Duodenal mucosa (tissue), 2 donors: ENCODE data around the gene RXYLT1.

Experiments used
- H3K27ac ChIP-seq: one replicate; pipeline ENCODE4 v1.7.0; 2013; ENCODE audit warnings: low read depth, low read length
- H3K27me3 ChIP-seq, 2 donors: one replicate each; pipeline ENCODE4 v1.7.0; 2013; ENCODE audit warnings: low read length in 2 of 2, control low read depth in 1 of 2; ENCODE audit not compliant: insufficient read depth in 2 of 2, control insufficient read depth in 1 of 2
- H3K36me3 ChIP-seq, 2 donors: one replicate each; pipeline ENCODE4 v1.7.0; 2013; ENCODE audit warnings: low read length in 2 of 2, control low read depth in 1 of 2; ENCODE audit not compliant: insufficient read depth in 2 of 2, control insufficient read depth in 1 of 2
- H3K4me1 ChIP-seq, 2 donors: one replicate each; pipeline ENCODE4 v1.7.0; 2013; ENCODE audit warnings: low read length in 2 of 2, control low read depth in 1 of 2; ENCODE audit not compliant: insufficient read depth in 2 of 2, control insufficient read depth in 1 of 2
- H3K4me3 ChIP-seq, 2 donors: one replicate each; pipeline ENCODE4 v1.7.0; 2013; ENCODE audit warnings: low read length in 2 of 2, low read depth in 1 of 2
- H3K9ac ChIP-seq, 2 donors: one replicate each; pipeline ENCODE4 v1.7.0; 2013; ENCODE audit warnings: low read length in 2 of 2, low read depth in 1 of 2
- H3K9me3 ChIP-seq, 2 donors: one replicate each; pipeline ENCODE4 v1.7.0; 2013; ENCODE audit warnings: low read length in 2 of 2, control low read depth in 1 of 2; ENCODE audit not compliant: control insufficient read depth in 1 of 2

RXYLT1 gene

GRCh38 chr12:63752841-63753240 is 26.9 kb upstream of the RXYLT1 start:
- Histone ChIP-seq H3K4me3 (no peak overlapping the region), H3K9ac (no peak overlapping the region), H3K27me3 (no peaks in the 10 kb centered on the region), H3K36me3 (no peaks in the 10 kb centered on the region), H3K9me3 (no peaks in the 10 kb centered on the region), H3K27ac (no peak overlapping the region), H3K4me1 (no peaks in the 10 kb centered on the region)

- Histone ChIP-seq H3K27me3 (no peaks in the 10 kb centered on the region), H3K27ac (no peak overlapping the region), H3K4me3 (no peak overlapping the region), H3K9me3 (no peaks in the 10 kb centered on the region), H3K36me3 (no peaks in the 10 kb centered on the region), H3K9ac (no peak overlapping the region), H3K4me1 (no peaks in the 10 kb centered on the region)
Measured at GRCh38 chr12:63753743-63754142, 26.0 kb upstream of the RXYLT1 start.

GRCh38 chr12:63764481-63764880 is 15.2 kb upstream of the RXYLT1 start:
- Histone ChIP-seq H3K27me3 (no peaks in the 10 kb centered on the region), H3K4me3 (no peak overlapping the region), H3K9me3 (no peaks in the 10 kb centered on the region), H3K9ac (no peak overlapping the region), H3K27ac (no peak overlapping the region), H3K4me1 (no peaks in the 10 kb centered on the region), H3K36me3 (no peaks in the 10 kb centered on the region)

- no peak overlapping the region for H3K27ac ChIP-seq
- H3K4me3 ChIP-seq, result no peak overlapping the region
- H3K36me3 ChIP-seq, result no peaks in the 10 kb centered on the region
- no peaks in the 10 kb centered on the region for H3K27me3 ChIP-seq
- H3K4me1 ChIP-seq, result no peaks in the 10 kb centered on the region
- peaks cover 0 to 4% of the 10 kb centered on the region in 2 donors for H3K9me3 ChIP-seq
- H3K9ac ChIP-seq, result no peak overlapping the region
Measured at GRCh38 chr12:63766498-63766897, 13.2 kb upstream of the RXYLT1 start.

- peaks cover 0 to 4% of the 10 kb centered on the region in 2 donors for H3K9me3 ChIP-seq
- no peak overlapping the region for H3K27ac ChIP-seq
- no peaks in the 10 kb centered on the region for H3K4me1 ChIP-seq
- H3K4me3 ChIP-seq, result no peak overlapping the region
- no peaks in the 10 kb centered on the region for H3K27me3 ChIP-seq
- no peak overlapping the region for H3K9ac ChIP-seq
- H3K36me3 ChIP-seq, result no peaks in the 10 kb centered on the region
Measured at GRCh38 chr12:63770375-63770774, 9.3 kb upstream of the RXYLT1 start.

GRCh38 chr12:63777340-63777739 is 2.4 kb upstream of the RXYLT1 start:
- Histone ChIP-seq H3K27ac (no peak overlapping the region), H3K27me3 (no peaks in the 10 kb centered on the region)

GRCh38 chr12:63782466-63782865 is 2.8 kb downstream of the RXYLT1 start:
- H3K27ac ChIP-seq, result no peak overlapping the region
- H3K36me3 ChIP-seq, result peaks cover 5 to 14% of the 10 kb centered on the region in 2 donors
- H3K27me3 ChIP-seq, result no peaks in the 10 kb centered on the region
- H3K9ac ChIP-seq, result no peak overlapping the region
- H3K4me1 ChIP-seq, result peaks cover 6 to 15% of the 10 kb centered on the region in 2 donors
- H3K4me3 ChIP-seq, result no peak overlapping the region
- no peaks in the 10 kb centered on the region for H3K9me3 ChIP-seq

More at GRCh38 chr12:63777340-63777739, 2.4 kb upstream of the RXYLT1 start:
- Histone ChIP-seq H3K9ac (no peak overlapping the region), H3K4me1 (peaks cover 6 to 15% of the 10 kb centered on the region in 2 donors), H3K9me3 (no peaks in the 10 kb centered on the region), H3K36me3 (no peaks in the 10 kb centered on the region), H3K4me3 (no peak overlapping the region)

- Histone ChIP-seq H3K9ac (no peak overlapping the region), H3K4me1 (no peaks in the 10 kb centered on the region), H3K4me3 (no peak overlapping the region), H3K36me3 (peaks cover 5 to 31% of the 10 kb centered on the region in 2 donors), H3K27ac (no peak overlapping the region), H3K9me3 (no peaks in the 10 kb centered on the region), H3K27me3 (no peaks in the 10 kb centered on the region)
Measured at GRCh38 chr12:63787306-63787705, 7.6 kb downstream of the RXYLT1 start.

GRCh38 chr12:63790608-63790945 is 10.9 kb downstream of the RXYLT1 start:
- Histone ChIP-seq H3K9ac (no peak overlapping the region), H3K4me1 (no peaks in the 10 kb centered on the region), H3K36me3 (peaks cover 0 to 25% of the 10 kb centered on the region in 2 donors), H3K27ac (no peak overlapping the region), H3K27me3 (no peaks in the 10 kb centered on the region), H3K4me3 (no peak overlapping the region), H3K9me3 (no peaks in the 10 kb centered on the region)

GRCh38 chr12:63792338-63792737 is 12.6 kb downstream of the RXYLT1 start:
- Histone ChIP-seq H3K9ac (no peak overlapping the region), H3K4me3 (no peak overlapping the region), H3K27ac (no peak overlapping the region), H3K36me3 (peaks cover 0 to 17% of the 10 kb centered on the region in 2 donors), H3K9me3 (no peaks in the 10 kb centered on the region), H3K4me1 (no peaks in the 10 kb centered on the region), H3K27me3 (no peaks in the 10 kb centered on the region)
